Muscle of arm (tissue), 14 donors: ENCODE data around the gene SSU72. TPM values are rescaled to one million over a fixed set of nuclear protein-coding genes. Genes with fewer than 3 reads are reported as not detected.

Source experiments
- DNase-seq: peaks from one replicate; pipeline ENCODE4 v3.0.0-alpha.2; 2013
- long read RNA-seq, 11 donors: transcript quantifications; one replicate each; lab custom pipeline, GENCODE V29; 2026
- polyA plus RNA-seq, 12 donors: library from polyadenylated mRNA; unstranded; fragments of 120-200 nt; gene quantifications; one replicate each; pipeline ENCODE4 v1.2.1, GENCODE V29; 2013; ENCODE audit not compliant: insufficient read length in 12 of 12

Gene SSU72
- 10 to 100 TPM in 11 of 12 donors, not detected in 1; 61.6 to 98.6 (median 86.4) TPM for polyA plus RNA-seq
- long read RNA-seq, donor 1, full-length matches to known transcripts, result 53 of 53 reads
- long read RNA-seq, donor 1, partial matches to known transcripts, result 0 of 53 reads
- long read RNA-seq, donor 1, other reads (novel, unspliced or antisense), result 0 of 53 reads
- long read RNA-seq, donor 2, full-length matches to known transcripts, result 69 of 69 reads
- long read RNA-seq, donor 2, partial matches to known transcripts, result 0 of 69 reads
- long read RNA-seq, donor 2, other reads (novel, unspliced or antisense), result 0 of 69 reads
- long read RNA-seq, donor 3, full-length matches to known transcripts, result 30 of 30 reads
- long read RNA-seq, donor 3, partial matches to known transcripts, result 0 of 30 reads
- long read RNA-seq, donor 3, other reads (novel, unspliced or antisense), result 0 of 30 reads
- long read RNA-seq, donor 4, full-length matches to known transcripts, result 23 of 23 reads
- long read RNA-seq, donor 4, partial matches to known transcripts, result 0 of 23 reads
- long read RNA-seq, donor 4, other reads (novel, unspliced or antisense), result 0 of 23 reads
- long read RNA-seq, donor 5, full-length matches to known transcripts, result 105 of 105 reads
- long read RNA-seq, donor 5, partial matches to known transcripts, result 0 of 105 reads
- long read RNA-seq, donor 5, other reads (novel, unspliced or antisense), result 0 of 105 reads
- long read RNA-seq, donor 6, full-length matches to known transcripts, result 42 of 51 reads
- long read RNA-seq, donor 6, partial matches to known transcripts, result 9 of 51 reads
- long read RNA-seq, donor 6, other reads (novel, unspliced or antisense), result 0 of 51 reads
- long read RNA-seq, donor 7, full-length matches to known transcripts, result 30 of 30 reads
- long read RNA-seq, donor 7, partial matches to known transcripts, result 0 of 30 reads
- long read RNA-seq, donor 7, other reads (novel, unspliced or antisense), result 0 of 30 reads
- long read RNA-seq, donor 8, full-length matches to known transcripts, result 67 of 67 reads
- long read RNA-seq, donor 8, partial matches to known transcripts, result 0 of 67 reads
- long read RNA-seq, donor 8, other reads (novel, unspliced or antisense), result 0 of 67 reads
- long read RNA-seq, donor 9, full-length matches to known transcripts, result 33 of 33 reads
- long read RNA-seq, donor 9, partial matches to known transcripts, result 0 of 33 reads
- long read RNA-seq, donor 9, other reads (novel, unspliced or antisense), result 0 of 33 reads
- long read RNA-seq, donor 10, full-length matches to known transcripts, result 70 of 70 reads
- long read RNA-seq, donor 10, partial matches to known transcripts, result 0 of 70 reads
- long read RNA-seq, donor 10, other reads (novel, unspliced or antisense), result 0 of 70 reads
- long read RNA-seq, donor 11, full-length matches to known transcripts, result 62 of 62 reads
- long read RNA-seq, donor 11, partial matches to known transcripts, result 0 of 62 reads
- long read RNA-seq, donor 11, other reads (novel, unspliced or antisense), result 0 of 62 reads

DNA sequence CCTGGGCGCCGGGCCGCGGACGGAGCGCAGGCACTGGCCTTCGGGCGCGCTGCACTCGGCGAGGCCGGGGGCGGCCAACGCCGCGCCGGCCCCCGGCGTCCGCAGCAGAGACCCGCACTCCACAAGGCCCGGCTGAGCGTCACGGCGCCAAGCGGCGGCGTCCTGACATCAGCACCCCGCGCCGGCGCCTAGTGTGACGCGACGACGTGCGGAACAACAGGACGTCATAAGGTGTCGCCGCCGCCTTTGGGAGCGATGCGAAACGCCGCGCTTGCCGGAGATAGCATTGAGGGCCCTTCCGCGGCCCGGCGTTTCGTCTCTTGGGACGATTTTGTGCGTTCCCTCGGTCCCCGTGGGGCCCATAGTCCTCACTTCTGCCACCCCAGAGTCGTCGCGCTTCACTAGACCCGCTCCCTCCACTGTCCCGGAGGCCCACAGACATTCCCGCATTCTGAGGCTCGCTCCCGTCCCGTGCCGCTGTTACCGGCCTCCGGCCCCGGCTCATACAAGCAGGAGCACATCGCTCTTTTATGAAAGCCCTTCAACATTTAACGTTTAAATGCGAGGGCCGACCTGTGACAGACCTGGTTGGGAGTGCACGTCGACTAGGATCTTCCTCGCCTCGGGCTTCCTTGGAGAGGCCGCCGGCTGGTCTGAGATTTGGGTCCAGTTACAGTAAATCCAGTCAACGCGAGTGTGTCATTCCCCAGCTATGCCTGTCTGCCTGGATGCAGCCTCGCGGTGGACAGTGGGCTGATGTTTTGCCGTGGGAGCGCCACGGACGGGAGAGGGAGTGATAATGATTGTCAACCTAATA lies at the start of gene SSU72:
TSS of gene SSU72 (minus strand) at position 143 of the 817 bp plus-strand sequence. CDS start 306 bp downstream, outside the sequence.
- peak; percentile 93 for DNase-seq

DNA sequence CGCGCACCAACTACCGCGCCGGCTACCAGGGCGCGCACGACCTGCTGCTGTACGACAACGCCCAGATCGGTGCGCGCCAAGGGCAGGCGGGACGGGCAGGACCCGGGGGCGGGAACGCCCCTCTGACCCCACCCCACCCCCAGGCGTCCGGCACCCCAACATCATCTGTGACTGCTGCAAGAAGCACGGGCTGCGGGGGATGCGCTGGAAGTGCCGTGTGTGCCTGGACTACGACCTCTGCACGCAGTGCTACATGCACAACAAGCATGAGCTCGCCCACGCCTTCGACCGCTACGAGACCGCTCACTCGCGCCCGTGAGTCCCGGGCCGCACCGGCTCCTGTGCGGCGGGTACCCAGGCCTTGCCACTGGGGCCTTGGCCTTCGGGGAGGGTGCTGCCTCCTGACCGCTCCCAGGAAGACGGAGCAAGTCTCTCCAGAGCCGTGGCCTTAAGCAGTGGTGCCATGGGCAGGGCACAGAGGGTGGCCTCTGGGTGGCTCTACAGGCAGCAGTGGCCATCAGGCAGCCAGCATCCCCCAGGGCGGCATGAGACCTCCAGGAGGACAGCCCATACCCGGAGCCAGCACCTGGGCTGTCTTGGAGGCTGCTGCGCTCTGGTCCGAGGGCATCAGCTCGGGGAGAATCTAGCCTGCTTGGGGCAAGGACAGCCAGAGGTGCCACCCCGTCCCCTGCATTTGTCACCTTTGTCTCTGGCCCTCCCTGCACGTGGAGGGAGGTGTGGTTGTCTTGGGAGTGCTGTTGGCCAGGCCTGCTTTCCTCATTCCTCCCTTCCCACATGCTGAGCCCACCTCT lies 49.2 kb upstream of the SSU72 start:
- DNase-seq, result no peak

- no peak for DNase-seq
These were observed 48.5 kb upstream of the SSU72 start for GRCh38 chr1:1623181-1623630.

DNA sequence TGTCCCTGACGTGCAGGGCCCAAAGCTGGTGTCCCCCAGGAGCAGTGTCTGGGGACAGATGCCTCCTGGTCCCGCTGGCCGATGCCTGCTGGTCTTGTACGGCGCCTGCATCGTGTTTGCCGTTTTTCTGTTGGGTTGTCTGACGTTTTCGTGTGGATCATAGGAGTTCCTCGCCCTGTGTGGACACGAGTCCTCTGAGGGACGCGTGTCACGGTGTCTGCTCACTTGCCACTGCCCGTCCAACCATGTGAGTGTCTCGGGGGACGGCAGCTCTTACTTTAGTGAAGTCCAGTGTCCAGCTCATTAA lies 48.1 kb upstream of the SSU72 start:
- DNase-seq, result no peak

DNA sequence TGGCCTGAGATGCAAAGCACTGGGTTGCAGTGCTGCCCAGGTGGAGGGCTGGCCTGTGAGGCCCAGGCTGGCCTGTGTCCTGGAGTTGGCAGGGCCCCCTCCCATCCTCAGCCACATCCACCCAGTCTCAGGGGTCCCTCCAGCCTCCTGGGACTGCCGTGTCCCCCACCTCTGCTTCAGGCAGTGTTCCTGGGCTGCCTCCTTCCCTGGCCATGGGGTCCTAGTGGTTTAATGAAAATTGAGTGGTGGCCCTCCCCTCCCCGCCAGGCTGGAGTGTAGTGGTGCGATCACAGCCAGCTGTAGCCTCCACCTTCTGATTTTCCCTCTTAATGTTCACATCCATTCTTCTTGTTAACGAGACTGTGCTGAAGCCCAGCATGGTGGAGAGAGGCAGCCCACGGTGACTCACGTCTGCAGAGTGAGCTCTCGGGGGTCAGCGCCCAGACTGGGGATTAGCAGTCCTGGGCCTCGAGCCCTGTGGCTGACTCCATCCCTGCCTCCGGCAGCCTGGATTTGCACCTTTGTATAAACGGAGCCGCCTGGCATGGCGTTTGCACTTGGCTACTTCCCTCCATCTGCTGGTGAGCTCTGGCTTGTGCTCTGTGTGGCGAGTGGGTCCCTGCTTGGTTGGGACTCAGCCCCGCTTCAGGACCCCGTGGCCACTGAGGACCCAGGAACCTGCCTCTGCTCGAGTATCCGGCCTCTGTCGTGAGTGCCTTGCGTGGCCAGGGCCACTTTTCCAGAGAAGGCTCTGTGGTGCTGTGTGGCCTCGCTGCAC lies 47.5 kb upstream of the SSU72 start:
- DNase-seq, result no peak

GRCh38 chr1:1621173-1622009 lies 46.7 kb upstream of the SSU72 start:
- DNase-seq, result no peak

- no peak for DNase-seq
These were observed 45.9 kb upstream of the SSU72 start for GRCh38 chr1:1620433-1621139.

- no peak for DNase-seq
These were observed 45.3 kb upstream of the SSU72 start for GRCh38 chr1:1619917-1620361.

DNA sequence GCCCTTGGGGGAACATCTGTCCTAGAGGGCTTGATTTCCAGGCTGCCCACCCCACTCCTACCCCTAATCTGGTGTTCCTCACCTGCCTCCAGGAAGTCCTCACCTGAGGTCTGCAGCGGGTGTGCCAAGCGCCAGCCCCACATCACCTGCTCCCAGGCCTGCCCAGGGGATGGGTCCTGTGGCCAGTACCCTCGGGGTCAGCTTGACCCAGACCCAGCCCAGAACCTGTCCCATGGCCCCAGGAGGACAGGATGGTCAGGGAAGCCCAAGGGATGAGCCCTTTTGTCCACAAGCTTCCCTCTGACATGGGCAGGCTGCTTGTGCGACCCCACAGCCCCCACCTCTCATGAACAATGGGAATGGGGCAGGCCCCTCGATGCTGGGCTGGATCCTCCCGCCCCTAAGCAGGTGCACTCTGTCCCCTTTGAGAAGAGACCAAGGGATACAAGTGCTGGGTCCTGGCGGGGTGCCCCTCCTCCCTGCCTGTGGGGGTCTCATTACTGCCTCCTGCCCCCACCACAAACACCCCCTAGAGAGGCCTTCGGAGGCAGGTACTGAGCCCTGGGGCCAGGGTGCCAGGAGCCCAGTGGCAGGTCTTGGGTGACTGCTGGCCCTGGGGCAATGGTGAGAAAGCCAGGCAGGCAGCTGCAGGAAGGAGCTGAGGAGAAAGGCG lies 43.9 kb upstream of the SSU72 start:
- no peak for DNase-seq

- DNase-seq, result no peak
These were observed 43.3 kb upstream of the SSU72 start for GRCh38 chr1:1617925-1618324.

- no peak for DNase-seq
These were observed 42.9 kb upstream of the SSU72 start for GRCh38 chr1:1617516-1617915.

GRCh38 chr1:1616838-1617237 lies 42.2 kb upstream of the SSU72 start:
- no peak for DNase-seq

DNA sequence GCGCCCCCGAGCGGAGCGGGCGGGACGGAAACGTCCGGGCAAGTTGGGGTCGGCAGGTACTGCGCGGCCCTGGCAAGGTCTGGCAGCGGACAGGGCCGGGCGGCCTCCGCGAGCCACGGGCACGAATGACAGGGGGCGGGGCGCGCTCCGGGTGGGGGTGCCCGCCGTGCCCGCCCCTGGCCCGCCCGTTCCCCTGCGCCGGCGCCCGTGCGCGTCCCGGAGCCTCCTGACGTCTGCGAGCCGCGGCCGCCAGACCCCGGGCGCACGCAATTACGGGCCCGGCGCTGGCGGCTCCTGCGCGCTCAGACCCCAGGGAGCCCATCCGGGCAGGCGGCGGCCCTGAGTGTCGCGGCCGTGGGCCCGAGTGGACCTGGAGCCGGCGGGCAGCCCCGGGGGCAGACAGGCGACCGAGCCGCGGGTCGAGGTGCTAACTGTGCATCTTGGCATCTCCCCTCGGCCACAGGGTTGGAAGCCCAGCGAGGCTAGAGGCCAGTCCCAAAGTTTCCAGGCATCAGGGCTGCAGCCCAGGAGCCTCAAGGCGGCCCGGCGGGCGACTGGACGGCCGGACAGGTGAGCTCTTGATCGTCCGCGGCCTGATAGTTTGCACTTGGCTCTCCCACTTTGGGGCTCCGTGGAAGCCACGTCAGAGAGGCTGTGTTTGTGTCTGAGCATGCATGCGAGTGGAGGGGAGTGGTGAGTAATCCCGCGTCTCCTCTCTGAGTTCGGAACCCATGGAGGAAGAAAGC lies 41.6 kb upstream of the SSU72 start:
- DNase-seq, result no peak

GRCh38 chr1:1615256-1616044 lies 40.8 kb upstream of the SSU72 start, which contains the start of gene MIB2:
TSS of gene MIB2 (plus strand) at chr1:1615500. CDS start at chr1:1623453, 7,953 bp downstream.
- peak; percentile 95 for DNase-seq

DNA sequence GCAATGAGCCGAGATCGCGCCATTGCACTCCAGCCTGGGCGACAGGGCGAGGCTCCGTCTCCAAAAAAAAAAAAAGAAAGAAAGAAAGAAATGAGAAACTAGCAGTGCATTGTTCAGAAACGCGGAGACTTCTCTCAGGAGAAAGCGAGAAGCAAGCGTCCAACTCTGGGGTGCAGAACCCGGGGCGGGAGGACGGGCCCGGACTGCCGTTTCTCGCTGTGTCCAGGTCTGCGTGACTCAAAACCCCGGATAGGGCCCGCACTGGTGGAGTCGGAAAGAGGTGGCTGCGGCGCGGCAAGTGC lies 40.2 kb upstream of the SSU72 start:
- DNase-seq, result no peak
